Esophagus muscularis mucosa (tissue), 4 donors: ENCODE results near the gene CAMK1D. TPM values are rescaled to one million over a fixed set of nuclear protein-coding genes. Genes with fewer than 3 reads are reported as not detected.
"Not testable (repeated sequence)": the region's sequence is repeated elsewhere in the genome, so short reads cannot be mapped to it uniquely, and the experiment has no call there.

Experiments used
- DNase-seq: peaks from one replicate; pipeline ENCODE4 v3.0.0-alpha.2; 2017; ENCODE audit errors: extremely low spot score
- H3K27ac ChIP-seq, 4 donors: fragments of 200-600 bp; sonication (generic); replicated peaks in 1 of 4; 1 replicate in 3 of 4; 2 replicates in 1 of 4; pipeline ENCODE4 v1.5.1; 2016 to 2019; ENCODE audit warnings: mild to moderate bottlenecking in 1 of 4
- H3K27me3 ChIP-seq, 4 donors: fragments of 200-600 bp; sonication (generic); one replicate each; pipeline versions ENCODE4 v1.5.1 to v1.6.0; 2016 to 2019
- H3K36me3 ChIP-seq, 4 donors: fragments of 200-600 bp; sonication (generic); one replicate each; pipeline ENCODE4 v1.5.1; 2016 to 2019
- H3K4me1 ChIP-seq, 4 donors: fragments of 200-600 bp; sonication (generic); one replicate each; pipeline ENCODE4 v1.5.1; 2016 to 2019
- H3K4me3 ChIP-seq, 4 donors: fragments of 200-600 bp; sonication (generic); 1 replicate in 2 of 4; 2 replicates in 2 of 4; pipeline ENCODE4 v1.5.1; 2016 to 2019; ENCODE audit warnings: mild to moderate bottlenecking in 4 of 4, moderate library complexity in 1 of 4
- H3K9me3 ChIP-seq, 4 donors: fragments of 200-600 bp; sonication (generic); 1 replicate in 3 of 4; 2 replicates in 1 of 4; pipeline ENCODE4 v1.5.1; 2016 to 2019
- CTCF ChIP-seq, 3 experiments: fragments of 200-600 bp in 2 of 3; fragments of 450-650 bp in 1 of 3; sonication (generic) in 2 of 3; IDR thresholded peaks; one replicate each; pipeline ENCODE4 v1.5.1; 2017 to 2019; ENCODE audit warnings: antibody characterized with exemption in 3 of 3, mild to moderate bottlenecking in 2 of 3, moderate library complexity in 1 of 3
- EP300 ChIP-seq: sonication (generic); formaldehyde crosslinking; IDR thresholded peaks from one replicate; pipeline ENCODE4 v1.6.1; 2017; ENCODE audit warnings: antibody characterized with exemption
- POLR2A ChIP-seq: fragments of 450-650 bp; IDR thresholded peaks from one replicate; pipeline ENCODE4 v1.6.1; 2017; ENCODE audit warnings: antibody characterized with exemption, moderate library complexity, mild to moderate bottlenecking, low read depth
- POLR2AphosphoS5 ChIP-seq, 2 donors: sonication (generic); formaldehyde crosslinking; IDR thresholded peaks; one replicate each; pipeline ENCODE4 v1.6.1; 2017; ENCODE audit warnings: antibody characterized with exemption in 2 of 2
- WGBS: methylation state at CpG from one replicate; pipeline ENCODE4 v1.1.5; 2018; 5-methylcytosine and 5-hydroxymethylcytosine counted together
- intact Hi-C: fragments of 100-400 bp; cut with DNase I; formaldehyde crosslinking; loops from one replicate; pipeline ENCODE4 v1.15.1; 2023
- total RNA-seq, 4 donors: library from RNA; depleted of rRNA; stranded (reverse); fragments of >200 nt; gene quantifications; one replicate each; pipeline versions ENCODE4 v1.1.0 to v1.2.1, GENCODE V29; 2016

The CAMK1D gene
- total RNA-seq, 4 donors from 2014 or later = 8.4 to 15.4 (median 11.3) TPM

DNA sequence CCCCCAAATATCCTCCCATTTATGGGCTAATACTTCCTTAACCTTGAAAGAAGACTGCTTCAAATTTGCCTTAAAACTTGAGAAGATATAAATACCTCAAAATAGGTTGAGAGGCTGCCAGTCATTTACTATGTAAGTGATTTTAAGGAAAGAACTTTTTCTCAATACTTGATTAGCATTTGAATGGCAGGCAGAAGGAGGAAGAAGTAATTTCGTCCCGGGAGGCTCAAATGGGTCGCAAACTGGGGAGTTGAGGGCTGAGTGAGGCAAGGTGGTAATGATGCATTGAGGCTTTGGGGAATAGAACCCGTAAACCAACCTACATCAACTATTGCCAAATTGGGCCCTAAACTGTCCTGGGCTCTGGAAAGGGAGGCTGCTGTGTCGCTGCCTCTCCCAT, 11.1 kb downstream of the CAMK1D start:
- no peak for DNase-seq
- Histone ChIP-seq H3K27me3 (no peaks in the 10 kb centered on the region), H3K9me3 (no peaks in the 10 kb centered on the region), H3K4me1 (peaks cover 0 to 53% (median 28%) of the 10 kb centered on the region in 4 donors), H3K4me3 (no peak overlapping the region), H3K36me3 (no peaks in the 10 kb centered on the region), H3K27ac (peak overlapping the region in 1 of 4 donors; percentile 22)
- intact Hi-C loops = no loop called here
- TF ChIP-seq POLR2A = no peak
- no peak for TF ChIP-seq CTCF (IDR thresholded peaks at IDR 0.05)
- TF ChIP-seq EP300 = no peak
- no peak for TF ChIP-seq POLR2AphosphoS5 (IDR thresholded peaks at IDR 0.05)
- 86% methylated on average over 5 of the region's 5 CpGs for WGBS

DNA sequence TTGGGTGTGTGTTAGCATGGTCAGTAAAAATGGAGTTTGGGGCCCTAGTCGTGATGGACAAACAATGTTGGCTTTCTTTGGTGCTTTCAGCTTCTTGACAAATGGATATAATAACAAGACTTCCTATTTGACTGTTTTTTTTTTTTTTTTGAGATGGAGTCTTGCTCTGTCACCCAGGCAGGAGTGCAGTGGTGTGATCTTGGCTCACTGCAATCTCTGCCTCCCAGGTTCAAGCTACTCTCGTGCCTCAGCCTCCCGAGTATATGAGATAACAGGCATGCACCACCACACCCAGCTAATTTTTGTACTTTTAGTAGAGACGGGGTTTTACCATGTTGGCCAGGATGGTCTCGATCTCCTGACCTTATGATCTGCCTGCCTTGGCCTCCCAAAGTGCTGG, 11.8 kb downstream of the CAMK1D start:
- H3K9me3 ChIP-seq, DNase-seq, intact Hi-C loops, H3K27ac ChIP-seq, H3K27me3 ChIP-seq, H3K4me3 ChIP-seq, H3K36me3 ChIP-seq: not testable (repeated sequence)
- 91% methylated on average over 5 of the region's 5 CpGs for WGBS
- peaks cover 0 to 53% (median 33%) of the 10 kb centered on the region in 4 donors for H3K4me1 ChIP-seq

GRCh38 chr10:12364559-12364958, 15.2 kb downstream of the CAMK1D start:
- H3K9me3 ChIP-seq = no peaks in the 10 kb centered on the region
- H3K4me3 ChIP-seq = no peak overlapping the region
- intact Hi-C loops = no loop called here
- H3K27me3 ChIP-seq = no peaks in the 10 kb centered on the region
- DNase-seq = no peak
- TF ChIP-seq POLR2A (no peak), POLR2AphosphoS5 (IDR thresholded peaks at IDR 0.05) (no peak), CTCF (IDR thresholded peaks at IDR 0.05) (no peak), EP300 (no peak)
- no peak overlapping the region for H3K27ac ChIP-seq
- peaks cover 0 to 33% (median 16%) of the 10 kb centered on the region in 4 donors for H3K4me1 ChIP-seq
- H3K36me3 ChIP-seq = no peaks in the 10 kb centered on the region
- WGBS = 90% methylated on average over 3 of the region's 3 CpGs

DNA sequence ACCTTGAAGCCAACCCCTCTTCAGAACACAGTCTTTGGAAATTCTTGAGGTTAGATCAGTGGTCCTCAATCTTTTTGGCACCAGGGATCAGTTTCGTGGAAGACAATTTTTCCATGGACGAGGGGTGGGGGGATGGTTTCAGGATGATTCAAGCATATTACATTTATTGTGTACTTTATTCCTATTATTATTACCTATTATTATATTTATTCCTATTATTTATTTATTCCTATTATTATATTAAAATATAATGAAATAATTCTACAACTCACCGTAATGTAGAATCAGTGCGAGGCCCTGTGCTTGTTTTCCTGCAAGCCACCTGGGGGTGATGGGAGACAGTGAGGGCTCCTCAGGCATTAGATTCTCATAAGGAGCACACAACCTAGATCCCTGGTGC, 17.9 kb downstream of the CAMK1D start:
- Histone ChIP-seq H3K4me3 (no peak overlapping the region), H3K4me1 (peaks cover 0 to 16% (median 10%) of the 10 kb centered on the region in 4 donors), H3K9me3 (no peaks in the 10 kb centered on the region), H3K27ac (no peak overlapping the region), H3K27me3 (no peaks in the 10 kb centered on the region), H3K36me3 (no peaks in the 10 kb centered on the region)
- TF ChIP-seq POLR2A = no peak
- no peak for TF ChIP-seq CTCF (IDR thresholded peaks at IDR 0.05)
- TF ChIP-seq POLR2AphosphoS5 (IDR thresholded peaks at IDR 0.05) = no peak
- TF ChIP-seq EP300 = no peak
- intact Hi-C loops = no loop called here
- no peak for DNase-seq
- 91% methylated on average over 4 of the region's 4 CpGs for WGBS

DNA sequence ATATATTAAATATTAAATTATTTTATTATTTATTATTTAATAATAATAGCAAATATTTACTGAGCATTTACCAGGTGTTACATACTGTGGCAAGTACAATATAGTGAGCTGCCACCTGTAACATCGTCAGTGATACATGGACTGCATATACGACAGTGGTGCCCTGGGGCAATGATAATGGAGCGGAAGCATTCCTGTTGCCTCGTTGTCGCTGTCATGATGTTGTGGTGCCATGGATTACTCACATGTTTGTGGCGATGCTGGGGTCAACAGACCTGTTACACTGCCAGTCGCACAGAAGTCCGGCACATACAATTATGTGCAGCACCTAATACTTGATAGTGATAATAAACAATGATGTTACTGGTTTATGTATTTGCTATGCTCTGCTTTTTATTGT, 20.6 kb downstream of the CAMK1D start:
- Histone ChIP-seq H3K27ac (no peak overlapping the region), H3K27me3 (no peaks in the 10 kb centered on the region), H3K9me3 (no peaks in the 10 kb centered on the region), H3K36me3 (no peaks in the 10 kb centered on the region), H3K4me1 (peaks cover 0 to 21% (median 11%) of the 10 kb centered on the region in 4 donors), H3K4me3 (no peak overlapping the region)
- WGBS = 97% methylated on average over 8 of the region's 8 CpGs
- TF ChIP-seq POLR2AphosphoS5 (IDR thresholded peaks at IDR 0.05) (no peak), EP300 (no peak), POLR2A (no peak), CTCF (IDR thresholded peaks at IDR 0.05) (no peak)
- DNase-seq = no peak
- intact Hi-C loops = no loop called here
